Endothelial cell of umbilical vein (primary cell): Measurements from ENCODE around the gene KRT17. TPM values are rescaled to one million over a fixed set of nuclear protein-coding genes. Genes with fewer than 3 reads are reported as not detected.

ENCODE experiments used
- BruUV-seq: library from RNA; stranded (reverse); fragments of 400-500 nt; replicated peaks from 2 replicates; lab custom pipeline; 2021; lab: Mats Ljungman, UMichigan
- CTCF ChIA-PET: fragments of 300-600, 350-600 bp; sonication (Branson Sonifier 250); formaldehyde crosslinking; loops from one replicate; lab custom pipeline; 2021; ENCODE audit warnings: antibody characterized with exemption, inconsistent platforms; lab: Charles Lee
- POLR2A ChIA-PET: fragments of 300-600, 350-600 bp; sonication (Branson Sonifier 250); formaldehyde crosslinking; loops from one replicate; lab custom pipeline; 2021; ENCODE audit warnings: antibody characterized with exemption, inconsistent platforms; lab: Charles Lee
- DNase-seq: peaks from one replicate; pipeline ENCODE4 v3.0.0-alpha.2; 2011; ENCODE audit warnings: low read depth, low spot score
- FAIRE-seq: peaks from 2 replicates; lab custom pipeline; 2011; peaks lifted over from hg19 to GRCh38; lab: Jason Lieb, UNC
- H2AFZ ChIP-seq: 2 replicates; pipeline ENCODE4 v1.6.0; 2012; ENCODE audit warnings: low read depth, low read length, control low read depth, inconsistent platforms
- H3K27ac ChIP-seq: 2 replicates; pipeline ENCODE4 v1.5.1; 2011; ENCODE audit warnings: low read depth, mild to moderate bottlenecking, control low read depth, low read length, moderate library complexity; ENCODE audit not compliant: insufficient read depth
- H3K27me3 ChIP-seq, 2 experiments: 2 replicates each; pipeline versions ENCODE4 v1.6.0 to v1.6.1; 2011; ENCODE audit warnings: low read length in 2 of 2, mixed read lengths in 1 of 2; ENCODE audit not compliant: control insufficient read depth in 2 of 2, insufficient read depth in 2 of 2
- H3K36me3 ChIP-seq, 2 experiments: 2 replicates in 1 of 2; 3 replicates in 1 of 2; pipeline ENCODE4 v1.5.1; 2011; ENCODE audit warnings: low read length in 2 of 2, mild to moderate bottlenecking in 1 of 2, moderate library complexity in 1 of 2; ENCODE audit not compliant: control insufficient read depth in 2 of 2, insufficient read depth in 2 of 2; ENCODE audit errors: extremely low read depth in 1 of 2
- H3K4me1 ChIP-seq: 3 replicates; pipeline ENCODE4 v1.5.1; 2011; ENCODE audit warnings: mild to moderate bottlenecking, low read length; ENCODE audit not compliant: control insufficient read depth, insufficient read depth; ENCODE audit errors: extremely low read depth
- H3K4me2 ChIP-seq: 2 replicates; pipeline ENCODE4 v1.6.1; 2011; ENCODE audit warnings: low read length, control low read depth, mixed read lengths; ENCODE audit not compliant: insufficient read depth
- H3K4me3 ChIP-seq, 3 experiments: fragments of 200-600 bp in 1 of 3; sonication (generic), shearing (Covaris generic) in 1 of 3; replicated peaks in 1 of 3; 2 replicates each; pipeline ENCODE4 v1.5.1; 2011 to 2016; ENCODE audit warnings: control low read depth in 3 of 3, low read length in 3 of 3, mild to moderate bottlenecking in 2 of 3, inconsistent platforms in 1 of 3, low read depth in 1 of 3, moderate library complexity in 1 of 3; ENCODE audit not compliant: insufficient read depth in 1 of 3
- H3K79me2 ChIP-seq: 2 replicates; pipeline ENCODE4 v1.6.0; 2012; ENCODE audit warnings: low read length, inconsistent platforms; ENCODE audit not compliant: control insufficient read depth, insufficient read depth
- H3K9ac ChIP-seq: replicated peaks from 2 replicates; pipeline ENCODE3; 2011; ENCODE audit warnings: low read length, control low read depth; ENCODE audit not compliant: insufficient read depth; ENCODE audit errors: extremely low read depth
- H3K9me1 ChIP-seq: replicated peaks from 3 replicates; pipeline ENCODE4 v1.6.0; 2011; ENCODE audit warnings: mild to moderate bottlenecking, low read length; ENCODE audit not compliant: control insufficient read depth, insufficient read depth; ENCODE audit errors: extremely low read depth
- H3K9me3 ChIP-seq: replicated peaks from 2 replicates; pipeline ENCODE4 v1.5.1; 2012; ENCODE audit warnings: low read length, inconsistent platforms; ENCODE audit not compliant: control insufficient read depth, insufficient read depth
- H4K20me1 ChIP-seq: replicated peaks from 2 replicates; pipeline ENCODE3; 2011; ENCODE audit warnings: mild to moderate bottlenecking, low read length; ENCODE audit not compliant: control insufficient read depth, insufficient read depth; ENCODE audit errors: extremely low read depth
- CTCF ChIP-seq, 2 donors: IDR thresholded peaks; 1 replicate in 1 of 2; 2 replicates in 1 of 2; pipeline ENCODE4 v1.5.1; 2011; ENCODE audit warnings: low read length in 2 of 2, mild to moderate bottlenecking in 2 of 2, moderate library complexity in 2 of 2, control low read depth in 1 of 2, inconsistent platforms in 1 of 2, low read depth in 1 of 2; ENCODE audit not compliant: insufficient read depth in 1 of 2; ENCODE audit errors: extremely low read depth in 1 of 2
- EZH2 ChIP-seq: IDR thresholded peaks from 2 replicates; pipeline ENCODE4 v1.6.1; 2012; ENCODE audit warnings: borderline replicate concordance, low read depth, mild to moderate bottlenecking, moderate library complexity, low read length, inconsistent platforms; ENCODE audit not compliant: severe bottlenecking
- FOS ChIP-seq: IDR thresholded peaks from 2 replicates; pipeline ENCODE4 v1.6.1; 2011; ENCODE audit warnings: mild to moderate bottlenecking, low read length, moderate library complexity, borderline replicate concordance; ENCODE audit not compliant: insufficient read depth
- GATA2 ChIP-seq: IDR thresholded peaks from 2 replicates; pipeline ENCODE4 v1.7.0; 2011; ENCODE audit warnings: low read depth, mild to moderate bottlenecking, moderate library complexity, mixed read lengths, low read length; ENCODE audit not compliant: insufficient read length, insufficient read depth
- JUN ChIP-seq: IDR thresholded peaks from 2 replicates; pipeline ENCODE4 v1.6.1; 2011; ENCODE audit warnings: borderline replicate concordance, low read depth; ENCODE audit not compliant: insufficient read length, insufficient read depth
- MAX ChIP-seq: IDR thresholded peaks from 2 replicates; pipeline ENCODE4 v1.6.1; 2011; ENCODE audit not compliant: insufficient read depth, insufficient read length
- POLR2A ChIP-seq: IDR thresholded peaks from 2 replicates; pipeline ENCODE4 v1.6.1; 2012; ENCODE audit warnings: low read depth, mild to moderate bottlenecking, control low read depth, low read length
- dilution Hi-C: fragments of 300-500 bp; cut with MboI; formaldehyde crosslinking; loops from one replicate; pipeline ENCODE4 v1.15.0; 2019; ENCODE audit warnings: low sequenced_read_pairs; ENCODE audit not compliant: extremely low pct_ligation_motif_present
- intact Hi-C: fragments of 100-400 bp; cut with micrococcal nuclease; formaldehyde crosslinking; loops from one replicate; pipeline ENCODE4 v1.10.0; 2022
- polyA plus RNA-seq, 4 experiments: library from polyadenylated mRNA; depleted of rRNA in 3 of 4; stranded (reverse) in 3 of 4; unstranded in 1 of 4; fragments of >200 nt; gene quantifications; 2 replicates each; pipeline versions ENCODE4 v1.2.1 to v1.2.3, GENCODE V29; 2011 to 2012; ENCODE audit warnings: missing spikeins in 1 of 4
- total RNA-seq: library from RNA; stranded (reverse); gene quantifications from 2 replicates; pipeline ENCODE4 v1.2.3, GENCODE V29; 2021

KRT17 gene
- total and polyA plus RNA-seq, 2 donors (not counting 3 experiments of a cell fraction or from before 2014, with no cell fraction given) = 0.83 to 1.6 TPM

- dilution Hi-C loops = no loop called here
Measured at GRCh38 chr17:41594363-41594915, 29.9 kb downstream of the KRT17 start.

GRCh38 chr17:41593306-41593981 lies 30.9 kb downstream of the KRT17 start:
- H2AFZ ChIP-seq = no peak overlapping the region
- H3K9me3 ChIP-seq = no peaks in the 10 kb centered on the region
- H3K4me1 ChIP-seq = no peaks in the 10 kb centered on the region
- dilution Hi-C loops (no loop called here), intact Hi-C loops (no loop called here)
- POLR2A ChIA-PET = no interaction called here
- DNase-seq = no peak
- peaks cover 0 to 2% of the 10 kb centered on the region in 2 experiments for H3K27me3 ChIP-seq
- no peak overlapping the region for H3K9ac ChIP-seq
- H3K4me3 ChIP-seq = no peak overlapping the region
- no peak overlapping the region for H3K27ac ChIP-seq
- H3K9me1 ChIP-seq = no peaks in the 10 kb centered on the region
- TF ChIP-seq JUN = no peak
- no peak for TF ChIP-seq GATA2
- no peak for TF ChIP-seq FOS
- no peak for TF ChIP-seq MAX
- TF ChIP-seq EZH2 = no peak
- no peak for TF ChIP-seq POLR2A
- no peak for TF ChIP-seq CTCF (IDR thresholded peaks at IDR 0.05; ENCODE audit: extremely low read depth in 1 of 2, insufficient read depth in 1 of 2, low read depth in 1 of 2, low read length in 2 of 2)
- BruUV-seq = no TSS peak
- CTCF ChIA-PET = interaction anchor here (1.0 to 1.6 kb wide), 2 partner anchors 14 to 69 kb away, joined by 5 to 6 read pairs; no protein-coding TSS in a partner anchor
- H4K20me1 ChIP-seq = no peaks in the 10 kb centered on the region
- no peak overlapping the region for H3K4me2 ChIP-seq
- H3K79me2 ChIP-seq = no peaks in the 10 kb centered on the region
- H3K36me3 ChIP-seq = no peaks in the 10 kb centered on the region
- no peak for FAIRE-seq

More at GRCh38 chr17:41594363-41594915, 29.9 kb downstream of the KRT17 start:
- BruUV-seq = no TSS peak
- Histone ChIP-seq H3K36me3 (no peaks in the 10 kb centered on the region), H3K4me2 (no peak overlapping the region), H3K9me1 (no peaks in the 10 kb centered on the region), H3K27ac (no peak overlapping the region), H3K79me2 (no peaks in the 10 kb centered on the region), H2AFZ (no peak overlapping the region), H3K9me3 (no peaks in the 10 kb centered on the region), H3K4me1 (no peaks in the 10 kb centered on the region), H3K27me3 (peaks cover 0 to 2% of the 10 kb centered on the region in 2 experiments), H3K9ac (no peak overlapping the region), H4K20me1 (no peaks in the 10 kb centered on the region), H3K4me3 (no peak overlapping the region)
- POLR2A ChIA-PET = no interaction called here
- intact Hi-C loops = no loop called here
- no peak for TF ChIP-seq JUN
- TF ChIP-seq EZH2 = no peak
- TF ChIP-seq MAX = no peak
- CTCF ChIA-PET = interaction anchor here (1.0 to 1.6 kb wide), 3 partner anchors 15 to 68 kb away, joined by 5 to 7 read pairs (median 6); no protein-coding TSS in a partner anchor
- no peak for FAIRE-seq
- DNase-seq = no peak
